Stimulated activated CD4-positive, alpha-beta T cell treated with anti-CD3 and anti-CD28 coated beads, Interleukin-4, amount 100 ng/mL, for 4 hours (primary cell): Measurements from ENCODE around the gene LRRC8B.
"Not testable (repeated sequence)": the region's sequence is repeated elsewhere in the genome, so short reads cannot be mapped to it uniquely, and the experiment has no call there.

Source experiments
- DNase-seq, 2 experiments: peaks; one replicate each; pipeline ENCODE4 v3.0.0-alpha.2; 2020

The LRRC8B gene

GRCh38 chr1:89525169-89525855, 683 bp downstream of the LRRC8B start:
- DNase-seq, result peak; percentile 33 to 38

- DNase-seq, result no peak
Measured at GRCh38 chr1:89527256-89527655, 2.6 kb downstream of the LRRC8B start.

- no peak for DNase-seq
Measured at GRCh38 chr1:89527750-89528381, 3.2 kb downstream of the LRRC8B start.

DNA sequence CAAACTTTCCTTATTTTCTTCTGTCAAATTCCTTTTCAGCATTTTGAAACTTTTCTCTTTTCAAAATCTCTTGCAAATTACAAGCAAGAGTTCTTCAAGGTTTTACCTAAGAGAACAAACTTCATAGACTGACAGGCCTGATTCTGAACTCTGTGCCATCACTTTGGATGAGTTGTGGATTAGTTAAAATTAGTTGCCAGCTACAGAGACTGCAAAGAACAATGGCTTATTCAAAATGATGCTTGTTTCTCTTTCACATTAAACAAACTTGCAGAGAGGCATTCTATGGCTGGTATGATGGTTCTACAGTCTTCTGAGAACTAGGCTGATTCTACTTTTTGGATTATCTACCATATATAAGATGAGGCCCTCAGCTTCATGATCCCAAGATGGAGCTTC, 3.8 kb downstream of the LRRC8B start:
- DNase-seq, result no peak

GRCh38 chr1:89529196-89529595, 4.6 kb downstream of the LRRC8B start:
- DNase-seq, result no peak

- DNase-seq, result no peak
Measured at GRCh38 chr1:89530444-89531089, 5.9 kb downstream of the LRRC8B start.

DNA sequence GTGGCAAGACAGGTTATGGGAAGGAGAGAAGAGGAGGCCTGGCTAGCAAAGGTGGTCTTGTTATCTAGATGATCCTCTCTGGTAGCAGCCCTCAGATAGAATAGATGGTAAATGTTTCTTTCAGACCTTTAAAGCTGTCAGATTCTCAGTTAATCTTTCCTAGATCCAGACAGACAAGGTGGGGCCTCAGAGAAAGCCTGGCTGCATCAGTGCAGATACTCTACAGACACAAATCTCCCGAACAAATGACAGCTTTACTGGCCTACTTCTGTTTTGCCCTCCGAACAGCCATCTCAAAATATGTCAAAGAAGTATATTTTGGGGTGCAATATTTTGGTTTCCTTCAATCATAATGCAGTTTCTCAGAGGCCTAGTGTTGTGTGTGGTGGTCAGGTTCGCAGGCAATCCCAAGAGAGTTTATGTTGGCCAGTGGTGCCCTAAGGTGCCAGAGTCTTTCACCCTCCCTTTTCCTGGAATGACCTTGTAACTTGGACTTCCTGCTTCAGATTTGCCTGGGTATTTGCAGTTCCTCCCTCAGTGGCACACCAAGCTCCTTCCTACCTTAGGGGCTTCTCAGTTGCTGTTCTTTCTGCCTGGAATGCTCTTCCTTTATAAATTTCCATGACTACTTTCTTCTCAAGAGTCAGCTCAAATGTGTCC, 7.0 kb downstream of the LRRC8B start:
- DNase-seq, result no peak

GRCh38 chr1:89532228-89532627, 7.6 kb downstream of the LRRC8B start:
- DNase-seq, result no peak

- no peak for DNase-seq
Measured at GRCh38 chr1:89532866-89533265, 8.2 kb downstream of the LRRC8B start.

- no peak for DNase-seq
Measured at GRCh38 chr1:89535537-89535936, 10.9 kb downstream of the LRRC8B start.

- no peak for DNase-seq
Measured at GRCh38 chr1:89536555-89537341, 12.1 kb downstream of the LRRC8B start.

DNA sequence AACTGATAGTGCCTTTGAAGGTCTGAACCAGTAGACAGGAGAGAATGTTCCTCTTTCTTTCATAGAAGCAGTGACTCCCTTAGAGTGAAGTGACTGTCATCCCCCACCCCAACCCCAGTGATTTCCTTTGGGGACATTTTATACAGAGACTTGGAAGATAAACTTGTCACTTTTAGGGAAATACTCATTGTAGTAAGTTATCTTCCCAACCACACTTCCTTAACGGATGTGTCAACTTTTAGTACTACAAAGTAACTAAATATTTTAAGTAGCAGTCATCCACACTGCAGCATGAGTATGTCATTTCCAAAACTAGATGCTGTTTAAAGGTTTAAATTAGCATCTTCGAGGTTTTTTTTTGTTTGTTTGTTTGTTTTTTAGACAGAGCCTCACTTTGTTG, 13.7 kb downstream of the LRRC8B start:
- no peak for DNase-seq

DNA sequence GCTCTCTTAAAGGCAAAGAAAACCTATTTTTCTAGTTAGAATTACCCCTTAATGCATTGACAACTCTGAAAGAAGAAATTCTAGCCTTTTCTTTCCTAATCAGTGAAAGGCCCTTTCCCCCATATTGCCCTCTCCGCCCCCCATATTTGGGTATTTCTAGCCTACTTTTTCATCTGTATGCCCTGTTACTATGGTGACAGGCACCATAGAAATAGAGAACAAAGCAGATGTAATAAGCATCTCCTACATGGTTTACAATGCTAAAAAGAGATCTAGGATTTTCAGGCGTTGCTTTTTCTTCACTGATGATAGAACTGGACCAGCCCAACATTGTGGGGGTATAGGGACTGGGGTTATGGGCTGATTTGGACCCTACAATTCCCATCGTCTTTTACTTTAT, 14.5 kb downstream of the LRRC8B start:
- no peak for DNase-seq

DNA sequence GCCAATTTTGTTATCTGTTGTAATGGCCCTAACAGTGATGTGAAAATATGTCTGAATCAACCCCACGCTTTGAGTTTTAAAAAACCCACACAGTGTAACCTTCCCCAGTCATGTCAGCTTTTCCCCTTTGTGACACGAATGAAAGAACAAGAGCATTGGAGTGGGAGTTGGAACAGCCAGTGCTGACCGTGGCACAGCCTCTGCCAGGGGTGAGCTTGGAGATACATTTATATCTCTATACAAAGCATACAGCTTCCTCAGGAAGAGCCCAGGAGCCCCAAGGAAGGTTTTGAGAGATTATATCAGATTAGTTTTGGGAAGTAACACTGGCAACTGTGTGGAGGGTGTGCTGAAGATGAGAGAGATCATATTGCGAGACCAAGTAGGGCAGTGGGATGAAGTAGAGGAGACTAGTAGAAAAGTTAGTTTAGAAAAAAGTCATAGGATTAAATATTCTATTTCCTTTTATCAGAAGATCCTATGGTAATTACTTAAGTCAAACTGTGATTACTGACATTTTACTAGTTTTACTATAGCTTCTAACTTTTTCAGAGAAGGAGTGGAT, 15.9 kb downstream of the LRRC8B start:
- DNase-seq, result peak; percentile 21 to 38

- no peak for DNase-seq
Measured at GRCh38 chr1:89542345-89542744, 17.7 kb downstream of the LRRC8B start.

DNA sequence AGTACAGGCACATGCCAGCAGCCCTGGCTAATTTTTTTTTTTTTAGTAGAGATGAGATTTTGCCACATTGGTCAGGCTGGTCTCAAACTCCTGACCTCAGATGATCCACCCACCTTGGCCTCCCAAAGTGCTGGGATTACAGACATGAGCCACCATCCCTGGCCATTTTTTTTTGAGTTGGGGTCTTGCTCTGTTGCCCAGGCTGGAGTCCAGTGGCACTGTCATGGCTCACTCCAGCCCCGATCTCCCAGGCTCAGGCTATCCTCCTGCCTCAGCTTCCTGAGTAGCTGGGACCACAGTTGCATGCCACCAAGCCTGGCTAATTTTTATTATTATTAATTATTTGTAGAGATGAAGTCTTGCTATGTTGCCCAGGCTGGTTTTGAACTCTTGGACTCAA, 19.0 kb downstream of the LRRC8B start:
- DNase-seq, result not testable (repeated sequence)

DNA sequence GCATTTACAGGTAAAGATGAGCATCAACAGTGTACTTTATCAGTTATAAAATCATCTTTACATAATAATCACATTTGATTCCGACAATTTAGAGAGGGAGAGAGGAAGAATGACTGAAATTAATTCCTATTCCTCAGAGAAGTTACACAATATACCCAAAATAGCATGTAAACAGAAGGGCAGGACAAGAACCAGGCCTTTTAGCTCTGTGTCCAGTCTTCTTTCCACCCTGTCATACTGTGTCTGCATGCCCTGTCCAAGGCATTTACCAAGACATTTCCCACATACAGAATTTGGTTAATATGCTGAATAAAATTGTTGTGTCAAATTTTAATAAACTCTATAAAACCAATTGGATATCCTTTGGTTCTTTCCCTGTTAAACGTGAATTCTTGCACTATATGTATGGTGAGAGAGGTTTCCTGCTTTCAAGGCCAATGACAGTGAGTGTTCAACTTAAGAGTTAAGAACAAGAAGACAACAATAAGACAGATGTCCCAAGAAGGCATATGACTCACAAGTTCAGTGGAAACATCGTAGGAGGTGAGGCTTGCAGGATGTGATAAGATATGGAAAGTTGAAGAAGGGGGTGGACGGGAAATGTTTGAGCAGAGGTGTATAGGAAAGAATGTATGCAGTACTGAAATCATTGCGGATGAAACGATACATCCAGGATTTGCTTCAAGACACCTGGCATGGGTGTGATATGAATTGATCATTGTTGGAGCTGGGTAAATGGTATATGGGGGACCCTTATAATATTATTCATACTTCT, 20.8 kb downstream of the LRRC8B start:
- DNase-seq, result peak in 1 of 2 experiments; percentile 72

DNA sequence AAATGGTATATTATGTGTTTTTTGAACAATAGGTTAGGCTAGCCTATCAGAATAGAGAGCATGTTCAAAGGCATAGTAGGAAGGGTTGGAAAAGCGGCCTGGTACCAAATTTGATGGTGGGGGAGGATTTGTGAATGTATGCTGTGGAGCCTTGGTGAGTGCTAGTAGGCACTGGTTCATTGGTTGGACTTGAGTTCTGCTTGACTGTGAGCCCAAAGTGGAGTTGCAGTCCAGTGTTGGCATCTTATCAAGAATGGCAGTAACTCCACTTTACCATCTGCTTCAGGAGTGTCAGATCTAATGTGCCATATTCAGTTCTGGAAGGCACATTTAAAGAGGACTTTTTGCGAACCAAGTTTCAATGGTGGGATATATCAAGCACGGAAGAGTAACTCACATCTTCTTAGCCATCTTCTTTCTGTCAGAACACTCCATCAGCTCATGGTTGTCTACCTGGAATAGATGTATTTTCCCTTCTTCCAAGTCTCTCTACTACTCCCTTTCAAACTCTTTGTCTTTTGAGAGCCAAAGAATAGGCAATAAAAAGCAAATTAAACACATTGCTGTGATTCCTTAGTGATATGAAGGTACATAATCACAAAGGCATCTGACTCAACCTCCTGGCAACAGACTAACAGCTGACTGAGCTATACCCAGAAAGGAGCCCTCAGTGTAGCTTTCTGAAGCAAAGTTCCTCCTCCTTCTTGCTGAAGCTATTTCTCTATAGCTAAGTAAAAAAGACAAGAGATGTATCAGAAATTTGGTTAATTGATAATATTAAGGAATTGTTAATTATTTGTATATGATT, 21.7 kb downstream of the LRRC8B start:
- no peak for DNase-seq

DNA sequence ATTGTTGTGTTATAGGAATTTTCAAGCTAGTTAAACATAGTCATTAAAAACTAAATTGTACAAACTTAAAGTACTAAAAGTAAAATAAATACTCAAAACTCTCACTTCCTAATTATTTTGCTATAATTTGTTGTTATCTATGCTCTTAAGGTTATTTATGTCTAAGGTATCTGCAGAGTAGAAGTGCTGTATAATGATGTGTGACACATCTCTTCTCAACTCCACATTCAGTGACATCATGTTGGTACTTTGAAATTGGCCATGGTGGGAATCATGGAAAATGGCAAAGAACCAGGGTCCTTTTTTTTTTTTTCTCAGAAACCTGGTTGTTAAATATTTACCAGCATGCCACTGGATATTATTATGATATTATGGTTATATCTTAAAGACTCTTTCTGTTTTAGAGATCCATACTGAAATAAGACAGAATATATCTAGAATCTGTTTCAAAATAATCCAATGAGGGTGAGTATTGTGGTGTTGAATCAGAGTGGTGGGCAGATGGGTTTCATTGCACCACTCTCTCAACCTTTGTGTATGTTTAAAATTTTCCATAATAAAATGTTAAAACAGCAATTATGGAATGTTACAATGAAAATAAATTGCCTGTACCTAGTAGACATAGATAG, 22.4 kb downstream of the LRRC8B start:
- no peak for DNase-seq

DNA sequence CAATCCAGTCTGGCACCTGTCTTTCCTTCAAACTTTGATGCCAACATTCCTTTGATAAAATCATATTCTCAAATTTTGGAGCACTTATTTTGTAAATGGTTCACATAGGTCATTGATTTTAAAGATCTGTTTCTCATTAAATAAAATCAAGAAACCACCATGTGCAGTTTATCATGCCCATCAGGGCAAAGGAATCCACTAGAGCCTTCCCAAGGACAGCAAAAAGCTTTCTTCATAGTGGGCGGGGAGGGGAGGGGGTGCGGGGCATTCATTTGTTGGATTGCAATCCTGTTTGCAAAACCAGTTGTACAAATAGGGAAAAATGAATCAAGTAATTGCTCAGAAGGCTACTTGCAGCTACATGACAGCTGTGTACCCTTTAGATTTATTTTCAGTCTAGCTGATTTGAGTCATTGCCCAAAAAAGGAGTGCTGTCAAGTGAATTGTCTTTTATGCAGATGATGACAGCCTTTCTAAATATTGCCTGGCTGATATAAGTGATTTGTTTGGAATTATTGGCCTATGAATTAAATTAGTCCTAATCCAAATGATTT, 23.0 kb downstream of the LRRC8B start:
- no peak for DNase-seq
